GDM1 (cell line): Measurements from ENCODE around the gene ADH5.
A peak's percentile ranks its signal among the peaks of the same experiment; 100 is the strongest.
"Not testable (repeated sequence)": the region's sequence is repeated elsewhere in the genome, so short reads cannot be mapped to it uniquely, and the experiment has no call there.

Experiments used
- DNase-seq: peaks from one replicate; lab custom pipeline; 2025; lab: John Stamatoyannopoulos, UW

The ADH5 gene

GRCh38 chr4:99088481-99089365, at the start of gene ADH5:
Gene ADH5, minus strand, starts transcription at chr4:99088788. Its CDS starts 88 bp downstream, at chr4:99088700.
- peak; percentile 76 for DNase-seq

- no peak for DNase-seq
Measured at GRCh38 chr4:99136329-99136728, 47.7 kb upstream of the ADH5 start.

DNA sequence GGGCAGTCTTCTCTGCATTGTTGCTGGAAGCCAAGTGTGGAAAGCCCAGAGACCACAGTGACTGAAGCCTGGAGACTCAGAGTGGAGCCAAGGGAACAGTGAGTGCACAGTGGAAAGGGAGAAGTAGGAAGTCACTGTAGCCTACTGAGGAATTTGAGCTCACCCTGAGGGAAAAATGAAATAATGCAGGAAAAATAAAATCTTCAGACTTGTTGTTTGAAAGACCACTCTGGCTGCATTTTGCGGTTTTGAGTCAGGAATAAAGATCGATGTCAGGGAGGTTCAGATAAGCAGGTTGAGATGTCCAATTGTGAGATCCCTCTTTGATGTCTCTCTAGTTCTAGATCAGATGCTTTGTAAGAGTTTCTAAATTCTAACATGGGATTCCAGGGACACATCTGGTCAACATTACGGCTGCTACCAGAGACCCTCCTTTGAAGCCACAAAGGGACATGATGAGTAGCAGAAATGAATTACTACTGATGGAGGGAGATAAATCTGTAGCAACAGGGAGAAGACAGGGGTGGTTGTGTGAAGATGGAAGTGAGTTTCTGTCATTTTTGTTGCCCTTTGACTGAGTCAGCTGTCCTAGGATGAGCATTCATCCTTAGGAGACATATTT, 47.1 kb upstream of the ADH5 start:
- no peak for DNase-seq

- DNase-seq: no peak
Measured at GRCh38 chr4:99134586-99134985, 46.0 kb upstream of the ADH5 start.

DNA sequence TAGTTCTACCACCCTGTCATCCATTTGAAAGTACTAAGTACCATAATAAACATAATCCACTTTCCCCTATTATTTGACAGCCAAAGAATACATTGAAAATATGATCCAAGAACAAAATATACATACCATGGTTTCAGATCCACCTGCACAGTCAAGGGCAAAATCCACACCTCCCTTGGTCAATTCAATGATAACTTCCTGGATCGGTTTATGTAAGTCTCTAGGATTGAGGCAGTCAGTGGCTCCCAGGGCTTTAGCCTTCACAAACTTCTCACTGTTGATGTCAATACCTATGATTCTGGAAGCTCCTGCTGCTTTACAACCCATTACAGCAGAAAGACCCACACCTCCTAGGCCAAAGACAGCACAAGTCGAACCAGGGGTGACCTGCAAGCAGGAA, 42.8 kb upstream of the ADH5 start:
- DNase-seq: no peak

- no peak for DNase-seq
Measured at GRCh38 chr4:99126376-99126775, 37.8 kb upstream of the ADH5 start.

DNA sequence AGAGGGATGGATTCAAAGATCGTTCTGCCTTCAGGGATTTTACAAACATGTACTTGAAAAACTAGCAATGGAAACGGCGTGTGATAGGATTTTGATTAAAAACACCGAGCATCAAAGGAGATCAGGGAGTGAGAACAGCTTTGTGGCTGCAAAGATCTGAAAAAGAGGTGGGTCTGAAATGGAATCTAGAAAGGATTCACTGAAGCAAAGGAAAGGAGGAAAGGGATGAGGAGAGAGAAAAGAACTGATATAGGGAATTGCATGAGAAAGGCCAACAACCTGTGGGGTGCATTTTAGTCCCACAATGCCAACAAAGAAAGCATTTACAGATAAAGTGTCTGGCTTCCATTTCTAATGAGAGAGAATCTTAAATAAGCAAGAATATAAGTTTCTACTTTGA, 32.4 kb upstream of the ADH5 start:
- no peak for DNase-seq

GRCh38 chr4:99120501-99120900, 31.9 kb upstream of the ADH5 start:
- no peak for DNase-seq

GRCh38 chr4:99117876-99118693, 29.5 kb upstream of the ADH5 start:
- no peak for DNase-seq

DNA sequence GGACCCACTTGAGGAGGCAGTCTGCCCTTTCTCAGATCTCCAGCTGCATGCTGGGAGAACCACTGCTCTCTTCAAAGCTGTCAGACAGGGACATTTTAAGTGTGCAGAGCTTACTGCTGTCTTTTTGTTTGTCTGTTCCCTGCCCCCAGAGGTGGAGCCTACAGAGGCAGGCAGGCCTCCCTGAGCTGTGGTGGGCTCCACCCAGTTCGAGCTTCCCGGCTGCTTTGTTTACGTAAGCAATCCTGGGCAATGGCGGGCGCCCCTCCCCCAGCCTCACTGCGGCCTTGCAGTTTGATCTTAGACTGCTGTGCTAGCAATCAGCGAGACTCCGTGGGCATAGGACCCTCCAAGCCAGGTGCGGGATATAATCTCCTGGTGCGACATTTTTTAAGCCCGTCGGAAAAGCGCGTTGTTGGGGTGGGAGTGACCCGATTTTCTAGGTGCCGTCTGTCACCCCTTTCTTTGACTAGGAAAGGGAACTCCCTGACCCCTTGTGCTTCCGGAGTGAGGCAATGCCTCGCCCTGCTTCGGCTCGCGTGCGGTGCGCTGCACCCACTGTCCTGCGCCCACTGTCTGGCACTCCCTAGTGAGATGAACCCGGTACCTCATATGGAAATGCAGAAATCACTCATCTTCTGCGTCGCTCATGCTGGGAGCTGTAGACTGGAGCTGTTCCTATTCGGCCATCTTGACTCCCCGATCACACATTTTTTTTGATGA, 28.7 kb upstream of the ADH5 start:
- not testable (repeated sequence) for DNase-seq

DNA sequence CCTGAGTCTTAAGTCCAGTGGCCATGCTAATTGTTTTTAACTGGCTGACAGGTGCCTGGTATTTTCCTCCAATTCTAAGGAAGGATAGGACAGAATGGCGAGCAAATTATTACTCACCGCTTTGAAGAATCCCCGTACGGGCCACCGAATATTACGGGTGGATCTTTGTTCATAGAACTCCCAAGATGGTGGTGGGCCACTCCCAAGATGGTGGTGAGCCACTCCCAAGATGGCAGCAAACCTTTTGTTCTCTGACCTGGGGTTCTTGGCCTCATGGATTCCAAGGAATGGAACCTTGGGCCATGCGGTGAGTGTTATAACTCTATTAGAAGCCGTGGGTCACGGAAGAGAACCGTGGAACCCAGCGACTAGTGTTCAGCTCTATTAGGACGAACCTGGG, 20.7 kb upstream of the ADH5 start:
- DNase-seq: not testable (repeated sequence)

- DNase-seq: no peak
Measured at GRCh38 chr4:99104153-99104552, 15.6 kb upstream of the ADH5 start.

DNA sequence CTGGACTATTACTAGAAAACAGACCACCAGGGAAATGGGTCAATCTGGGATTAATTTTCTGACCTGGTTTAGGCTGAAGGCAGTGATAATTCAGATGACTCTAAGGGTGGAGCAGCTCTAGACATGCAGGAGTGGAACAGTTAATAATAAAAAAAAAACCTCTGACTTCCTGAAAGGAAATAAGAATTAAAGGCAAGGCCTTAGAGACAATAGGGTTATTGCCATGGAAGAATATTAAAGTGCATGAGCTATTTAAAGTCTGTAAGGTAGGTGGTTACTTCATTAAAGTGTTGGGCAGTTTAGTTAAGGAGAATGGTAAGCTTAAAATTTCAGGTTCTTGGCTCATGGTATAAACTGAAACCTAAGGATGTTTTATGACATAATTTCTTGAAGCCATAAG, 14.6 kb upstream of the ADH5 start:
- DNase-seq: no peak

DNA sequence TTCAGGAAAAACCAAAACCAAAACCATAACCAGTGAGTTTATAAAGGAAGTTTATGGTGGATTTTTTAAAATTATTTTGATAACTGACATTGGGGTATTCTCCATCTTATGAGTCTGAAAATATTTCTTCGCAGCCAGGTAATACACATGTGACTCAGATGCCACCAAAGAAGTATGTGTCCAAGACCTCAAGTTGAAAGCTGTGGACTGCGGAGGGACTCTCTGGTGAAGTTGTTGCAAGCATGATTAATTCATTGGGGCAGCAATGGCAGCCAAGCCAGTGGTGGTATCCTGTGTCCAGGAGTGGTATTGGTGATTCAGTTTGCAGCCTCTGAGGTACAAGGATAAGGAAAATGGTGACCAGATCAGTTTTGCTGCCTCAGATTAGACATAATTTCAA, 14.0 kb upstream of the ADH5 start:
- DNase-seq: no peak

- no peak for DNase-seq
Measured at GRCh38 chr4:99100876-99101275, 12.3 kb upstream of the ADH5 start.

GRCh38 chr4:99099814-99100213, 11.2 kb upstream of the ADH5 start:
- not testable (repeated sequence) for DNase-seq

DNA sequence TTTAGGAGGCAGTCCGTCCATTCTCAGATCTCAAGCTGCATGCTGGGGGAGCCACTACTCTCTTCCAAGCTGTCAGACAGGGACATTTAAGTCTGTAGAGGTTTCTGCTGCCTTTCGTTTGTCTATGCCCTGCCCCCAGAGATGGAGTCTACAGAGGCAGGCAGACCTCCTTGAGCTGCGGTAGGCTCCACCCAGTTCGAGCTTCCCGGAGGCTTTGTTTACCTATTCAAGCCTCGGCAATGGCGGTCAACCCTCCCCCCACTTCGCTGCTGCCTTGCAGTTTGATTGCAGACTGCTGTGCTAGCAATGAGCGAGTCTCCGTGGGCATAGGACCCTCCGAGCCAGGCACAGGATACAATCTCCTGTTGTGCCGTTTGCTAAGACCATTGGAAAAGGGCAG, 10.7 kb upstream of the ADH5 start:
- no peak for DNase-seq

- not testable (repeated sequence) for DNase-seq
Measured at GRCh38 chr4:99091841-99092240, 3.3 kb upstream of the ADH5 start.

DNA sequence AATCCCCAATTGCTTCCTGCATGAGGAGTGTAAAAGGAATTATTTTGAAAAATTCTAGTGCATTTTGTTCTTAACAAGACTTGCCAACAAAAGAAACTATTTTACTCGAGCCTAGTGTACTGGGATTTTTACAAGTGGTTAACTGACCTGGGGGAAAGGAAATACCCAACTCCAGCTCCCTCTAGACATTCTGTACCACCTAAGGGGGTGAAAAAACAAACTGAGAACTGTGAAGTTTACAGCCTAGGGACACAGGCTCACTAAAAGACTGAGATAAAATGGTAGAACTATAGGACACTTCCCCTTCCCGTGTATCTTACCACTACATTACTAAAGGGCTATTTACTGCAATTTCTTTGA, 2.6 kb upstream of the ADH5 start:
- DNase-seq: no peak

DNA sequence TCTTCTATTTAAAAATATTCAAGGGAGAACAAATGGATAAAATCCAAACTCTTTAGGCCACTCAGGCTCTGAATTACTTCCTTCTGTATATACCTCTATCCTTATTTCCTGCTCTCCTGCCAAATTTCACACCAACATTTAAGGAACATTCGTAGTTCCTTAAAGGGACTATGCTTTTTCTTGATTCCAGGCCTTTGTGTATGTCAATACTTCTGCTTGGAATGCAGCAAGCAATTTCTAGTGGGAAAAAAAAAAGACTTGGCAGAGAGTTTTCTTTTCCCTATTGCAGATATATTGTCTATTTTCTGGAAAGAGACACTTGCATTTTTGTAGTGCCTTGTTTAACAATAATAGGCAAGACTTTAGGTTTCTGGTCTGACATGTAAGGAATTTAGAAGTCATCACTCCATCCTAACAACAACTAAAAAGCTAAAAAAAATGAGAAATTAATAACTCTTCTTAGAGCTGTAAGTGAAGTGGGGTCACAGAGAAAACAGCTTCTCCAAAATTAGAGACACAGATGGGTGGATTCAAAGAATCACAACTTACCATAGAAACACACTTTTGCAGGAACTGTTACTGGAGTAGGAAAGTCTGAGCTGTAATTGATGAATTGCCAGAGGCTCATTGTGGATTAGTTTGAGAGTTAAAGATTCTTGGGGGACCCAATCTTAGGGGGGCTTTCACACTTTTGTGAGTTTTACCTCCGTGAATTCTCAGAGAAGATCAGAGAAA, 2.1 kb upstream of the ADH5 start:
- no peak for DNase-seq

DNA sequence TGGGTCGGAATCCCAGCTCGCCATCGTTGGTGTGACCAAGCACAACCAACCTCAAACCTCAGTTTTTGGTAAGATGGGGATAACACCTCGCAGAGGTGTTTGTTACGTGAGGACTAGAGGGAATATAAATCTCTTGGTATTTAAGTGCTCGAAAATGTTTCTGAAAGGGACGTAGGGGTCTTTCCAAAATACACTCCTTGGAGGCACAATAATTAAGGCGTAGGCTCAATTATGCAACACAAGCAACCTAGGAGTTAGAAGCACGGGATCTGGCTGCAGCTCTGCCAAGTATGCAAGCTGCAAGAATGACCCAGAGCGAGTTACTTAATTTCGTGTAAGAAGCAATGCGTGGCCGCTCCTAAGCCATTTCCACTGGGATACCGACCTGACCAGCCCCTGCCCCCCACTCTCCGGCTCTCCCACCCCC, 552 bp downstream of the ADH5 start:
- DNase-seq: no peak
